ENCODE data around the gene GALNT7. TPM values are rescaled to one million over a fixed set of nuclear protein-coding genes. Genes with fewer than 3 reads are reported as not detected.
A peak's percentile ranks its signal among the peaks of the same experiment; 100 is the strongest.

GALNT7 gene
- polyA plus RNA-seq, 1 of the 3 experiments (the other 2 are of a cell fraction): 14.8 TPM

DNA sequence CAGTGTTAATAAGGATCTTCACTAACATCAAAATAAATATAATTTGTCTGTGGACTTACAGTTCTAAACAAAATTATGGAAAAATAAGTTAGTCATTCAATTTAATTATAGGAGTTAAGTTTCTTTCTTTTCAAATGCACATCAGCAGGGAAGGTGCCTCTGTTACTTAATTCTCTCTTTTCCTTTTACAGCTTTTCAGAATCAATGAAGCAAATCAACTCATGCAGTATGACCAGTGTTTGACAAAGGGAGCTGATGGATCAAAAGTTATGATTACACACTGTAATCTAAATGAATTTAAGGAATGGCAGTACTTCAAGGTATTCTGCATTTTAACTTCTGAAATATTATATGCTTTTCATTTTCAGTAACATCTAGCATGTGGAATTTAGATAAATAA, 149.6 kb downstream of the GALNT7 start (continued):
- TF ChIP-seq FOXJ3 (CRISPR knock-in tag; IDR thresholded peaks at IDR 0.05): no peak
- TF ChIP-seq TCF12 (IDR thresholded peaks at IDR 0.05): no peak

DNA sequence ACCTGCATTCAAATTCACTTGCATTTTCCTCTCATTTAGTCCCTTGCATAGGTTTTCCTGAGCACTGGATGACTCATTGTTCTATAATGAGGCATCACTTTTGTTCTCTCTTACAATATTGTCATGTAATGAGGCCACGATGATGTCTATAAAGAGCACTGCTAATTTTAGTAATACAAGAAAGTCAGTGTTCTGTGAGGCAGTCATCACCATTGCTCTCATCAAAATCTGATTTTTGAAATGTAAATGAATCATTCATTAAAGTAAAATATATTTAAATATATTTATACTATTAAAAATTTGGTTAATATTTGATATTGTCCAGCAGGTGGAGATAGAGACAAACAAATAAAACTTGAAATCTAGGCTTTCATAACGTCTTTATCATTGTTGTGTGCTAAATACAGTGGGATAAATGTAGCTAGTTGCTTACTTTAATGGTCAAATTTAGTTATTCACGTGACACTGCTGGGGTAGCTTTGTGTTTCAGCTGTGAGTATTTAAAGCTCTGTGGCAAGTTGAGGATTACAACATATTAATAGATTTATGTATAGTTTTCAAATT, 150.1 kb downstream of the GALNT7 start:
- no peaks in the 10 kb centered on the region; the same call in 1 of the 2 replicates for H3K9me3 ChIP-seq
- H3K27me3 ChIP-seq (ENCODE audit: insufficient read depth): no peaks in the 10 kb centered on the region
- H3K4me1 ChIP-seq (ENCODE audit: control insufficient read depth in 1 of 2, insufficient read depth in 2 of 2, low read depth in 1 of 2, low read length in 1 of 2): peaks cover 0 to 21% of the 10 kb centered on the region in 2 experiments; a peak in 3 of 4 replicates
- WGBS (ENCODE audit: low lambda C conversion rate): 2% methylated on average over 3 of the region's 3 CpGs
- no peaks in the 10 kb centered on the region for H3K79me2 ChIP-seq (ENCODE audit: insufficient read depth)
- H3K36me3 ChIP-seq (replicated peaks in 1 of 2; ENCODE audit: control insufficient read depth in 1 of 2, insufficient read depth in 2 of 2, low read length in 1 of 2): peaks cover 24 to 34% of the 10 kb centered on the region in 2 experiments
- peak overlapping the region in 1 of 2 experiments; percentile 37; a peak in 3 of 4 replicates for H3K27ac ChIP-seq (ENCODE audit: low read depth in 2 of 2, low read length in 1 of 2)
- peaks cover 31% of the 10 kb centered on the region for H3F3A ChIP-seq (replicated peaks; ENCODE audit: insufficient read depth)
- no peak overlapping the region for H3K4me3 ChIP-seq (ENCODE audit: low read depth in 2 of 2, low read length in 1 of 2)
- H3K9ac ChIP-seq: no peak overlapping the region
- TF ChIP-seq GATA2 (CRISPR knock-in tag; IDR thresholded peaks at IDR 0.05): no peak
- peak; percentile 52 for TF ChIP-seq JUND (IDR thresholded peaks at IDR 0.05)
- no peak for TF ChIP-seq GABPA (IDR thresholded peaks at IDR 0.05; ENCODE audit: low read depth)
- TF ChIP-seq FOSL2 (IDR thresholded peaks at IDR 0.05; ENCODE audit: borderline replicate concordance, low read depth): peak; percentile 37; the same call in 1 of the 2 replicates
- TF ChIP-seq SMC3 (IDR thresholded peaks at IDR 0.05; ENCODE audit: low read depth, low read length): peak; percentile 24
- peak; percentile 68 for TF ChIP-seq RAD21 (IDR thresholded peaks at IDR 0.05; ENCODE audit: low read length)
- TF ChIP-seq, protein P1, sequence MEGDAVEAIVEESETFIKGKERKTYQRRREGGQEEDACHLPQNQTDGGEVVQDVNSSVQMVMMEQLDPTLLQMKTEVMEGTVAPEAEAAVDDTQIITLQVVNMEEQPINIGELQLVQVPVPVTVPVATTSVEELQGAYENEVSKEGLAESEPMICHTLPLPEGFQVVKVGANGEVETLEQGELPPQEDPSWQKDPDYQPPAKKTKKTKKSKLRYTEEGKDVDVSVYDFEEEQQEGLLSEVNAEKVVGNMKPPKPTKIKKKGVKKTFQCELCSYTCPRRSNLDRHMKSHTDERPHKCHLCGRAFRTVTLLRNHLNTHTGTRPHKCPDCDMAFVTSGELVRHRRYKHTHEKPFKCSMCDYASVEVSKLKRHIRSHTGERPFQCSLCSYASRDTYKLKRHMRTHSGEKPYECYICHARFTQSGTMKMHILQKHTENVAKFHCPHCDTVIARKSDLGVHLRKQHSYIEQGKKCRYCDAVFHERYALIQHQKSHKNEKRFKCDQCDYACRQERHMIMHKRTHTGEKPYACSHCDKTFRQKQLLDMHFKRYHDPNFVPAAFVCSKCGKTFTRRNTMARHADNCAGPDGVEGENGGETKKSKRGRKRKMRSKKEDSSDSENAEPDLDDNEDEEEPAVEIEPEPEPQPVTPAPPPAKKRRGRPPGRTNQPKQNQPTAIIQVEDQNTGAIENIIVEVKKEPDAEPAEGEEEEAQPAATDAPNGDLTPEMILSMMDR (IDR thresholded peaks at IDR 0.05): peak; percentile 50
- TF ChIP-seq, protein P2, sequence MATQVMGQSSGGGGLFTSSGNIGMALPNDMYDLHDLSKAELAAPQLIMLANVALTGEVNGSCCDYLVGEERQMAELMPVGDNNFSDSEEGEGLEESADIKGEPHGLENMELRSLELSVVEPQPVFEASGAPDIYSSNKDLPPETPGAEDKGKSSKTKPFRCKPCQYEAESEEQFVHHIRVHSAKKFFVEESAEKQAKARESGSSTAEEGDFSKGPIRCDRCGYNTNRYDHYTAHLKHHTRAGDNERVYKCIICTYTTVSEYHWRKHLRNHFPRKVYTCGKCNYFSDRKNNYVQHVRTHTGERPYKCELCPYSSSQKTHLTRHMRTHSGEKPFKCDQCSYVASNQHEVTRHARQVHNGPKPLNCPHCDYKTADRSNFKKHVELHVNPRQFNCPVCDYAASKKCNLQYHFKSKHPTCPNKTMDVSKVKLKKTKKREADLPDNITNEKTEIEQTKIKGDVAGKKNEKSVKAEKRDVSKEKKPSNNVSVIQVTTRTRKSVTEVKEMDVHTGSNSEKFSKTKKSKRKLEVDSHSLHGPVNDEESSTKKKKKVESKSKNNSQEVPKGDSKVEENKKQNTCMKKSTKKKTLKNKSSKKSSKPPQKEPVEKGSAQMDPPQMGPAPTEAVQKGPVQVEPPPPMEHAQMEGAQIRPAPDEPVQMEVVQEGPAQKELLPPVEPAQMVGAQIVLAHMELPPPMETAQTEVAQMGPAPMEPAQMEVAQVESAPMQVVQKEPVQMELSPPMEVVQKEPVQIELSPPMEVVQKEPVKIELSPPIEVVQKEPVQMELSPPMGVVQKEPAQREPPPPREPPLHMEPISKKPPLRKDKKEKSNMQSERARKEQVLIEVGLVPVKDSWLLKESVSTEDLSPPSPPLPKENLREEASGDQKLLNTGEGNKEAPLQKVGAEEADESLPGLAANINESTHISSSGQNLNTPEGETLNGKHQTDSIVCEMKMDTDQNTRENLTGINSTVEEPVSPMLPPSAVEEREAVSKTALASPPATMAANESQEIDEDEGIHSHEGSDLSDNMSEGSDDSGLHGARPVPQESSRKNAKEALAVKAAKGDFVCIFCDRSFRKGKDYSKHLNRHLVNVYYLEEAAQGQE (IDR thresholded peaks at IDR 0.05; ENCODE audit: low read depth, low read length): no peak
- no peak for TF ChIP-seq YY1 (IDR thresholded peaks at IDR 0.05; ENCODE audit: low read depth)
- no peaks in the 10 kb centered on the region for H3K9me2 ChIP-seq
- H3K4me2 ChIP-seq: no peak overlapping the region; the same call in 1 of the 2 replicates
- no peaks in the 10 kb centered on the region for H4K20me1 ChIP-seq (ENCODE audit: insufficient read depth)
- POLR2A ChIA-PET: interaction anchor here (0.8 kb wide), 1 partner anchor 199 kb away, joined by 3 read pairs; no protein-coding TSS in a partner anchor
- H2AFZ ChIP-seq (ENCODE audit: low read depth): peak overlapping the region; percentile 70; the same call in 1 of the 2 replicates
- peak; percentile 18 for DNase-seq
- CTCF ChIA-PET: interaction anchor here (0.5 to 7.6 kb wide), 38 partner anchors 9 to 901 kb away, joined by 3 to 82 read pairs (median 4); no protein-coding TSS in a partner anchor
